ENCODE results near the gene LDB1.

DNA sequence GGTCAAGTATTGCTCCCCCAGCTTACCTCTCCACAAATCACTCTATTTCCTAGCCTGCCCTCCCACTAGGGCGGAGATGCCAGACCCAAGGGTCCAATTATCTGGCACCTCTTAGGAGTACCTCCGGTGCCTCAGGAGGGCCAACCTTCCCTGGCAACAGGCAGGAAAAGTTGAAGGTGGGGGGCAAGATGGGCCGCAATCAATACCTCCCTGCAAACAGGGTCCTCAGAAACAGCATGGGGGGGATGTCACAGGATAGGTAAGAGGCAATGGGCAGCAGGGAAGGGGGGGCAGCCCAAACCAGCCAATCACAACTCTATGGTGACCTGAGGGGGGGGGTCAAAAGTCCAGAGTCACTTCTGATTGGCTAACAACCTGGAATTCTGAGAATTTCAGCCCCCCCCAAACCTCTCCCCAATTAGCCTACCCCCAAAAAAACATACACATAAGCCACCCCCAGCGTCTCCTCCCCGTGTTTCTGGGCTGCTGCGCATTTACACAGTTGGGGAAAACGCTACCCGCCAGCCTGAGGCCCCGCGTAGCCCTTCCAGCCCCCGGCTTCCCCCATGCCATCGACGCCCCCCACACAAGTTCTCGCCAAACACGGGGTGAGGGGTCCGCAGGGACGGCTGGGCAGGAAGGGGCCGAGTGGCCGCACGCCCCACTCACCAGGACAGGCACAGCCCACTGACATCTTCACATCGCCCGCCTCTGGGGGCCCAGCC is 589 bp downstream of the LDB1 start:
- TF ChIP-seq, protein P1, sequence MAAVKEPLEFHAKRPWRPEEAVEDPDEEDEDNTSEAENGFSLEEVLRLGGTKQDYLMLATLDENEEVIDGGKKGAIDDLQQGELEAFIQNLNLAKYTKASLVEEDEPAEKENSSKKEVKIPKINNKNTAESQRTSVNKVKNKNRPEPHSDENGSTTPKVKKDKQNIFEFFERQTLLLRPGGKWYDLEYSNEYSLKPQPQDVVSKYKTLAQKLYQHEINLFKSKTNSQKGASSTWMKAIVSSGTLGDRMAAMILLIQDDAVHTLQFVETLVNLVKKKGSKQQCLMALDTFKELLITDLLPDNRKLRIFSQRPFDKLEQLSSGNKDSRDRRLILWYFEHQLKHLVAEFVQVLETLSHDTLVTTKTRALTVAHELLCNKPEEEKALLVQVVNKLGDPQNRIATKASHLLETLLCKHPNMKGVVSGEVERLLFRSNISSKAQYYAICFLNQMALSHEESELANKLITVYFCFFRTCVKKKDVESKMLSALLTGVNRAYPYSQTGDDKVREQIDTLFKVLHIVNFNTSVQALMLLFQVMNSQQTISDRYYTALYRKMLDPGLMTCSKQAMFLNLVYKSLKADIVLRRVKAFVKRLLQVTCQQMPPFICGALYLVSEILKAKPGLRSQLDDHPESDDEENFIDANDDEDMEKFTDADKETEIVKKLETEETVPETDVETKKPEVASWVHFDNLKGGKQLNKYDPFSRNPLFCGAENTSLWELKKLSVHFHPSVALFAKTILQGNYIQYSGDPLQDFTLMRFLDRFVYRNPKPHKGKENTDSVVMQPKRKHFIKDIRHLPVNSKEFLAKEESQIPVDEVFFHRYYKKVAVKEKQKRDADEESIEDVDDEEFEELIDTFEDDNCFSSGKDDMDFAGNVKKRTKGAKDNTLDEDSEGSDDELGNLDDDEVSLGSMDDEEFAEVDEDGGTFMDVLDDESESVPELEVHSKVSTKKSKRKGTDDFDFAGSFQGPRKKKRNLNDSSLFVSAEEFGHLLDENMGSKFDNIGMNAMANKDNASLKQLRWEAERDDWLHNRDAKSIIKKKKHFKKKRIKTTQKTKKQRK (IDR thresholded peaks at IDR 0.05; ENCODE audit: low read depth, low read length), result no peak
- TF ChIP-seq, protein P2, sequence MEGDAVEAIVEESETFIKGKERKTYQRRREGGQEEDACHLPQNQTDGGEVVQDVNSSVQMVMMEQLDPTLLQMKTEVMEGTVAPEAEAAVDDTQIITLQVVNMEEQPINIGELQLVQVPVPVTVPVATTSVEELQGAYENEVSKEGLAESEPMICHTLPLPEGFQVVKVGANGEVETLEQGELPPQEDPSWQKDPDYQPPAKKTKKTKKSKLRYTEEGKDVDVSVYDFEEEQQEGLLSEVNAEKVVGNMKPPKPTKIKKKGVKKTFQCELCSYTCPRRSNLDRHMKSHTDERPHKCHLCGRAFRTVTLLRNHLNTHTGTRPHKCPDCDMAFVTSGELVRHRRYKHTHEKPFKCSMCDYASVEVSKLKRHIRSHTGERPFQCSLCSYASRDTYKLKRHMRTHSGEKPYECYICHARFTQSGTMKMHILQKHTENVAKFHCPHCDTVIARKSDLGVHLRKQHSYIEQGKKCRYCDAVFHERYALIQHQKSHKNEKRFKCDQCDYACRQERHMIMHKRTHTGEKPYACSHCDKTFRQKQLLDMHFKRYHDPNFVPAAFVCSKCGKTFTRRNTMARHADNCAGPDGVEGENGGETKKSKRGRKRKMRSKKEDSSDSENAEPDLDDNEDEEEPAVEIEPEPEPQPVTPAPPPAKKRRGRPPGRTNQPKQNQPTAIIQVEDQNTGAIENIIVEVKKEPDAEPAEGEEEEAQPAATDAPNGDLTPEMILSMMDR (IDR thresholded peaks at IDR 0.05 in 2 of 3, conservative IDR thresholded peaks at IDR 0.05 in 1 of 3; ENCODE audit: control insufficient read depth in 2 of 3, extremely low read depth in 1 of 3, insufficient read depth in 1 of 3, low read depth in 3 of 3, low read length in 3 of 3), result no peak
- TF ChIP-seq BHLHE40 (IDR thresholded peaks at IDR 0.05; ENCODE audit: borderline replicate concordance in 1 of 2, low read depth in 2 of 2, low read length in 1 of 2), result no peak
- no peak for TF ChIP-seq TAF1 (IDR thresholded peaks at IDR 0.05; ENCODE audit: borderline replicate concordance, low read depth, low read length)
- TF ChIP-seq SUZ12 (IDR thresholded peaks at IDR 0.05; ENCODE audit: unreplicated experiment), result no peak
- TF ChIP-seq POLR2AphosphoS5 (IDR thresholded peaks at IDR 0.05; ENCODE audit: low read length), result no peak
- TF ChIP-seq RELA (IDR thresholded peaks at IDR 0.05; ENCODE audit: borderline replicate concordance, partially characterized antibody), result no peak
- no peak for TF ChIP-seq EZH2 (IDR thresholded peaks at IDR 0.05; ENCODE audit: borderline replicate concordance, control insufficient read depth, low read depth, low read length)

Measured in GM12878 (cell line).